T-helper 1 cell (primary cell): ENCODE data around the gene CREB3L1.
"Not testable (repeated sequence)": the region's sequence is repeated elsewhere in the genome, so short reads cannot be mapped to it uniquely, and the experiment has no call there.

Experiments used
- DNase-seq, 5 donors: peaks; one replicate each; pipeline ENCODE4 v3.0.0-alpha.2; 2012 to 2020

CREB3L1 gene

DNA sequence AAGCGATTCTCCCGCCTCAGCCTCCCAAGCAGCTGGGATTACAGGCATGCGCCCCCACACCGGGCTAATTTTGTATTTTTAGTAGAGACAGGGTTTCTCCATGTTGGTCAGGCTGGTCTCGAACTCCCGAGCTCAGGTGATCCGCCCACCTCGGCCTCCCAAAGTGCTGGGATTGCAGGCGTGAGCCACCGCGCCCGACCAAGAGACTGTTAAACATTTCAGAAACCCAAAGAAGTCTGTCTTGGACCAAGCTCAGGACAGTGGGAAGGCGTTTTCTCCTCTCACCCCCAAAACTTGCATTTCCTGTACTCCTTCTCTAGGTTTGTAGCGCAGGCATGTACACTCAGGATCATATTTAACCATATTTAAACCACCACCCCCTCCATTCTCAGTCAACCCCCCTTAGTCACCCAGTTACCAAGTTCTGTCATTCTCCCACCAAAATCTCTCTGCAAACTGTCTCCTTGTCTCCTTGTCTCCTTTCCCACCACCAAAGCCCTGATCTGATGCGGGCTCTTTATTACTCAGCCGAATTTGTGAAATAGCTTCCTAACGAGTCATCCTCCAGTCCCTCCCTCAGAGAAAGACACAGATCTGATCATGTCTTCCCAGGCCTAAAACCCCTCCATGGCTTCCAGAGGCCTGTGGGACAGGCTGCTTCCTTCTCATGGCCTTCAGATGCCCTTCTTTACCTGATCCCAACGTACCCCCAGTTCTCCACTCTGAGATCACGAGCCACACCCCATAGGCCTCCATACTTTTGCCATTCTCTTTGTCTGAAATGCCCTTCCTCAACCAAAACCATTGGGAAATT, 29.0 kb upstream of the CREB3L1 start:
- DNase-seq = no peak

DNA sequence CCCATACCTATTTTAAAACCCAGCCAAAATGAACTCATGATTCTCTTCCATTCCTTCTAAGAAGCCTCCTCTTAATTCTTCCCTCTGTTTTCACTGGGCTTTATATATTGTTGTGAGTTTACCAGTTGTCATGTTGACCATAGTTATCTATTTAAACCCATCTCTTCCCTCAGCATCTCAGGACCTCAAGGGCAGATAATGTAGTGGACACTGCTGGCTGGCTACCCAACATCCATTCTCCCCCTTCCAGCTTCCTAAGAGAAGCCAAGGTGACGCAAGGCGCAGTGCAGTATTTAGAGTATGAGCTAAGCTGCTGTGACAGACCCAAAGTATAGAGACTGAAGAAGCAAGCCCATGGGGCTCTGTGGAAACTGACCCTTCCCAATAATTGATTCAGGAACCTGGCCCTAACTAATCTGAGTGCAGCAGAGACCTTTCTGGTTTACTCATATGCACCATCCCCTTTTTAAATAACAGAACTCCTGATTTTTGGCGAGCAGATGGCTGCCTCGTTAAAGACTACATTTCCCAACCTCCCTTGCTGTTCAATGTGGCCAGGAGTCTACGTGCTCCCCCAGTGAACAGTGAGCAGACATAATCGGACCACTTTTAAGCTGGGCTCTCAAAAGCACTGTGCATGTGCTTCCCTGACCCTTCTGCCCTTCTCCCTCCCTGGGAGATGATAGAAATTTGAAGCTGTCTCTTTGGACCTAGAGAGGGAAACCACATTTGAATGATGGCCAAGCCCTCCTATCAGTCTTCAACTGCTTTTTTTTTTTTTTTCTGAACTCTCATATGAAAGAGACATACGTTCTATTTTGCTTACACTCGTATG, 28.1 kb upstream of the CREB3L1 start:
- DNase-seq = no peak

DNA sequence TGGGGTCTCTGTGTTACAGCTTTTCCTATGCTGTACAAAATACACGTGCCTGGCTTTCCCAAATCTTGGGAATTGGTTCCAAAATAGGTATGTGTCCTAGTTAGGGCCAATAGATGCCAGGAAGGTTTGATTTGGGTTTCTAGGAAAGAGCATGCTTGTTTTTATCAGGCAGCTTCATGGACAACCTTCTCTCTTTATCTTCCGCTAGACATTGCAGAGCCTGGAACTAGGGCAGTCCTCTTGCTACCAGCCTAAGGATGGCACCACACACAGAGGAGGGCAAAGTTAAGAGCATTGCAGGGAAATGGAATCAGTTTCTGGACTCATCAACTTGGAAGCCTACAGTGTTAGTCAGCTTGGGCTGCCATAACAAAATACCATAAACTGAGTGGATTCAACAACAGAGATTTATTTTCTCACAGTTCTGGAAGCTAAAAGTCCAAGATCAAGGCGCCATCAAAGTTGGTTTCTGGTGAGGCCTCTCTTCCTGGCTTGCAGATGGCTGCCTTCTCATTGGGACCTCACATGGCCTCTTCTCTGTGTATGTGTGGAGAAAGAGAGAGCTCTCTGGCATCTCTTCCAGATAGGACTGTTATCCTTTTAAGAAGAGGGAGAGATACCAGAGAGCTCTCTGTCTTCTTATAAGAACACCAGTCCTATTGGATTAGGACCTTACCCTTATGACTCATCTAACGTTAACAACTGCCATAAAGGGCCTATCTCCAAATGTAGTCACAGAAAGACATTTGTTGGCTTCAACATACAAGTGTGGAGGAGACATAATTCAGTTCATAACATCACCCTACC, 27.3 kb upstream of the CREB3L1 start:
- no peak for DNase-seq

DNA sequence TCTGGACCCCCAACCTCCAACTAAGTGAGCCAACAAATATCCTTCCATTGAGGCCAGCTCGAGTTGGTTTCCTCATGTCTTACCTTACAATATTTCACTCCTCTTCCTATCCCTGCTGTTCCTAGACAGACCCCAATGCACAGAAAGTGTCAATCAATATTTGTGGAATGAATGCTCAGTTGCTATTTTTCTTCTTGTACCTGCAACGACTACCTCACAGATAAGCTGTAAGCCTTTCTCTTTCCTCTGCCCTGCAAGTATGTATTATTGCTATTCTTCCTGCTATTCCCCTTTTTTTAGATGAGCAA, 26.8 kb upstream of the CREB3L1 start:
- DNase-seq = no peak

DNA sequence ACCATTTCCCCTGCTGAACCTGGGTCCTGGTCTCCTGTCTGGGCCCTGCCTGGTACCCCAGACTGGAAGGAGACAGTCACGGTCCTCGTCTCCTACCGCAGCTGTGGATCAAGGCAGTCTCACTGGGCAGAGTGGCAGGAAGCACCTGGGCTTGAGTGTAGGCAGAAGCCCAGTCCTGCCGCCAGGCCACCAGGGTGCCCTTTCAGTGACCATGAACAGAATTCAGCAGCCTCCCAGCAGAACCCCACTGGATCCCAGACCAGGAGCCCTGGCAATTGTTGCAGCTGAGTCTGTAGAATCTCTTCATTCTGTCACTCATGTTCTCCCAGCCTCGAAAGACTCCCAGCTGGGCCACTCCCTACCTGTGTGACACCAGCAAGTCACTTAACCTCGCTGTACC, 25.5 kb upstream of the CREB3L1 start:
- no peak for DNase-seq

DNA sequence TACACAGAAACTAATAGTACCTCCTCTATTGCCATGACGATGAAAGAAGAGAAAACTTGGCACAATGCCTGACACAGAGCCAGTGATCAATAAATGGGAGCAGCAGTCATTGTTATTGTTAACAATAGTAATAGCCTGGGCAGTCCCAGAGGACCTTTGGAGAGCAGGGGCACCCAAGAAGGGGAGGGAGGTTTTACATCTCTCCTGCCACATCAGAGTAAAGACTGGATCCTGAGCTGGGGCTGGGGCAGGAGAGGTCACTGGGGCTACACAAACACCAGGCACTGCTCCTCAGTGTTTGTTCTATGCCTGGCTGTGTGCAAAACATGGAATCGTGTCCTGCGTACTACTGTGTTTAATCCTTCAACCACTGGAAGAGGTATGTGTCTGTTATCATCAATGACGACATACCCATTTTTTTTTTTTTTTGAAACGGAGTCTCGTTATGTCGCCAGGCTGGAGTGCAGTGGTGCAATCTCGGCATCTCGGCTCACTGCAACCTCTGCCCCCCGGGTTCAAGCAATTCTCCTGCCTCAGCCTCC, 25.0 kb upstream of the CREB3L1 start:
- no peak for DNase-seq

DNA sequence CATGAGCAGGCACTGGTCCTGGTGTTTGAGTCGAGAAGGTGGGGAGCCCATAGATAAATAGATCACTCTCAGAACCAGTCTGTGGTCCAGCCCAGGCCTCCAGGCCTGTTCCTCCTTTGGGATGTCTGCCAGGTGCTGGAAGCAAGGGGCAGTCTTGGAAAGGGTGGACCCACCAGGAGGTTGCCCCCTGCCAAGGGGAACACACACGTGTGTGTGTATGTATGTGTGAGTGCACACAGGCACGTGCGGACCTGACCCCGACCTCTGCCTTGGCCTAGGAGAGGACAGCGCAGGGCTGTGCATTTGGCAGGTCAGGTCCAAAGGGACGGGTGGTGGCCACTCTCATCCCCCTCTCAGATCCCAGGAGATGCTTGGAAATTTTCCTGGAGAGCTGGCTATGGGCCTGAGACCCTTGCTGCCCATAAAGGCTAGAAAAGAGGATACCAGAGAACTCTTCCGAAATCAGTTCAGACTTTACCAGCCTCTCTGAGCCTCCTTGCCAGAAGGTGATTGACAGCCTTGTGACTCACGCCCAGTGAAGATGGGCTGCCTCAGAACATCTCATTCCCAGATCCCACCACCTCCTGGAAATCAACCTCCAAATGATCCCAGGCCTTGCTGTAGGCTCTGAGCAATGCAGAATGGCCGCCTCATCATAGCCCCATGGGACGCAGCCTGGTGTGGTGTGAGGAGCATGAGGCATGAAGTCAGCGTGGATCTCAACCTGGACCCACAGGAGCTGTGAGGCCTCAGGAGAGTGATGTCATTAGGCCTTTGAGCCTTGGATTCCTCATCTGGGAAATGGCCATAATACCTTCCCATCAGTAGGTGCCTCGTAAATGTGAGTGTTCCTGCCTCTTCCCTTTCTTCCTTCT, 24.0 kb upstream of the CREB3L1 start:
- DNase-seq = no peak

DNA sequence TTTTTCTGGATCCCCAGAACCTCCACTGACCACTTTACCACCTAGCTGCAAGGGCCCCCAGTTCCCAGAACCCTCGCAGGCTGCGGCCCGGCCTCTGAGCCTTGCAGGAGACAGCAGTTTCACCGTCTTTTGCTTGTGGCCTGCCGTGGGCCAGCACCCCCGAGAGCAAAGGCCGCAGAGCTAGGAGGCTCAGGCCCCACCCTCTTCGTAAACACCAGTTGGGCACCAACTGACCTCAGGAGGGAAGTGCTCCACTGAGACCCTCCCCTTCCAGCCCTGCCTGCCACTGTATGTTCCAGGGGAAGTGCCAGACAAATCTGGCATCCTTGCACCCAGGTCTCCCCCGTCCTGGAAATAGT, 23.4 kb upstream of the CREB3L1 start:
- no peak for DNase-seq

DNA sequence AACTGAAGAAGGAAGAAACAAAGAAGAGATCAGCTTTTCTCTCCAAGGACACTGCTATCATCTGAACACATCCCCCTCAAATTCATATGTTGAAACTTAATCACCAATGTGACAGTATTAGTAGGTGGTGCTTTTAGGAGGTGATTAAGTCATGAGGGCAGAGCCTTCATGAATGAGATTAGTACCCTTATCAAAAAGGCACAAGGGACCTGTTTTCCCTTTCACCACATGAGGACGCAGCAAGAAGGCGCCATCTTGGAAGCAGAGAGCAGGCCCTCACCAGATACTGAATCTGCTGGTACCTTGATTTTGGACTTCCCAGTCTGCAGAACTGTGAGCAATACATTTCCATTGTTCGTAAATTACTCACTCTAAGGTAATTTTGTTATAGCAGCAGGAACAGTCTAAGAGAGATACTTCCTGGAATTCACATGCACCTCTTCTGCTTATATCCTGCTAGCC, 20.9 kb upstream of the CREB3L1 start:
- DNase-seq = no peak

DNA sequence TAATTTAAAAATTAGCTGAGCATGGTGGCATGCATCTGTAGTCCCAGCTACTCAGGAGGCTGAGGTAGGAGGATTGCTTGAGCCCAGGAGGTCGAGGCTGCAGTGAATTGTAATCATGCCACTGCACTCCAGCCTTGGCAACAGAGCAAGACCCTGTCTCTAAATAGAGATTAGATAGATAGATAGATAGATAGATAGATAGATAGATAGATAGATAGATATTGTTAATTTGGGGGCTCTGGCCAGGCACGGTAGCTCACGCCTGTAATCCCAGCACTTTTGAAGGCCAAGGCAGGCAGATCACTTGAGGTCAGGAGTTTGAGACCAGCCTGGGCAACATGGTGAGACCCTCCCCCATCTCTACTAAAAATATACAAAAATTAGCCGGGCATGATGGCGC, 18.1 kb upstream of the CREB3L1 start:
- DNase-seq = not testable (repeated sequence)

DNA sequence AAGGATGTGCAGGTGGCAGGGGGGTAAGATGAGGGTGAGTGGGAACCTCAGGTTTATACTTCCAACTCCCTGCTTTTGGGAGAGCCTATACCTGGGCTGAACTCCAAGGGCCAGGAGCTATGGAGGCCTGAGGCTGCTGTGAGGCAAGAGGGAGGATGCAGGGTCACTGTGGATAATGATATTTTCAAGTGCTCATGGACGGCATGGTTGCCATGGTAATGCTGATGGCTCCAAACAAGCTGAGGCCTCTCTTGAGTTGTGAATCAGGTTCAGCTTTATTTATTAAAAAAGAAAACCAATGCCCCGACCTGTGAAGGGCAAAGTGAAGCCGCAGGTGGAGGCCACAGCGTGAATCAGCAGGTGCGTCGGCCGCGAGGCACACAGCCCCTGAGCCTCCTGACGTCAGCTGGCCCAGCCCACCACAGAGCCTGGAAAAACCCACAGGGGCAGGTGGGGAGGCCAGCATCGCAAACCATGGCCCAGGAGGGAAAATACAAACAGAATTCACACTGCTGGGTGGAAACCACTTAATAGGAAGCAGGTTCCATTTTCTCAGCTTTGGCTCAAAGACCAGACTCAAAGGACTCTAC, 17.4 kb upstream of the CREB3L1 start:
- no peak for DNase-seq

DNA sequence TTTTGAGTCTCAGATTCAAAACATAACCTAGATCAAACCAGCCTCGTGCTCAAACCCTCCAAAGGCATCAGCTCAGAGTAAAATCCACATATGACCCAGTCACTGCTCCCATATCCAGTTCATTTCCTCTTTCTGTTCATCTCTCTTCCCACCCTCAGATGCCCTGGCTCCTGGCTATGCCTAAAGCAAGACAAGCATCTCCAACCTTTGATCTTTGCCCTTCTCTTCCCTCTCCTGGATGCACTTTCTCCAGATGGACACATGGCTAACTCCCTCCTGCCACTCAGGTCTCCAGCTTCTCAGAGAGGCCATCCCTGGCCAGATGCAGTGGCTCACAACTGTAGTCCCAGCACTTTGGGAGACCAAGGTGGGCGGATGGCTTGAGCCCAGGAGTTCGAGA, 14.3 kb upstream of the CREB3L1 start:
- DNase-seq = no peak

DNA sequence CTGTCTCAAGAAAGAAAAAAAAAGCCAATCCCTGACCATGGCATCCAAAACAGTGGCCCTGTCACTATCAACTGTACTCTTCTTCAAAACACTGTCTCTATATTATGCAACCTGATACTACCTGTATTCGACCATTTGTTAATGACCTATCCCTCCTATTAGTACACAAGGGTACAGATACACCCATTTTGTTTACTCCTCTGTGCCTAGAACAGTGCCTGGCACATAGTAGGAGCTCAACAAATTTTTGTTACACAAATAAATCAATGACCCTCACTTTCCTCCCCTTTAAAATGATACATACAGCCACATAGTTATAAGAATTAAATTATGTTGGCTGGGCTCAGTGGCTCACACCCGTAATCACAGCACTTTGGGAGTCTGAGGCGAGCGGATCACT, 13.4 kb upstream of the CREB3L1 start:
- DNase-seq = no peak

DNA sequence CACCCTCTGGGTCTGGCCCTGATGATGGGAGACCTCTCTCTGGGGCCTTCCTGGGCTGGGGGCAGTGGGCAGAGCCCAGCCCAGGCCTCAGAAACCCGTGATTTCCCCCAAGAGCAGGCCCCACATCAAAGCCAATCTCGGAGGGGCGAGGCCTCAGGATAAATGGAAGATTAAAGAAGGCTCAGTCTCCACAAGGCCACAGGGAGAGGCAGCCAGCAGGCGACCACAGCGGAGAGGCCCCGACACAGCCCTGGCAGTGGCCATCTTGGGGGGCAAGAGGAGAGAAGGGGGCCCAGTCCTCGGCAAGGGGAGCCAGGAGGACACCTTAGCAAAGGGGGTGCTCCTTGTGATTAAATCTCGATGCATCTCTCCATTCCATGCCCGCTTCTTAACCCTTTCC, 12.5 kb upstream of the CREB3L1 start:
- no peak for DNase-seq

DNA sequence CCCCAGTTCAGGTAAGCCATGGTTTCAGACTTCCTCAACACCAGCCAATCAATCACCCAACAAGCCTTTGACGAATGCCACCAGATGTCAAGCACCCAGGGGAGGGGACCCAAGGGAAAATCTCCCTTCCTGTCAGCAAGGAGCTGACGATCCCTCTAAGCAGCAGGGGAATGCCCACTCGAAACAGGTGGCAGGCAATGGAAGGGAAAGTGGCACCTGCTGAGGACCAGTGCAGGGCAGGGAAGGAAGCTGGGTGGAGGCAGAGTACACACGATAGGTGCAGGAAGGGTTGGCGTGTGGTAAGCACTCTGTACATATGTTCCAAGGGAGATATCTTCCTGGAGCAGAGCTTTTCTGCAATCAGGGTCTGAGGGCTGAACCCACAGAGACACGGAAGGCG, 11.7 kb upstream of the CREB3L1 start:
- DNase-seq = no peak

DNA sequence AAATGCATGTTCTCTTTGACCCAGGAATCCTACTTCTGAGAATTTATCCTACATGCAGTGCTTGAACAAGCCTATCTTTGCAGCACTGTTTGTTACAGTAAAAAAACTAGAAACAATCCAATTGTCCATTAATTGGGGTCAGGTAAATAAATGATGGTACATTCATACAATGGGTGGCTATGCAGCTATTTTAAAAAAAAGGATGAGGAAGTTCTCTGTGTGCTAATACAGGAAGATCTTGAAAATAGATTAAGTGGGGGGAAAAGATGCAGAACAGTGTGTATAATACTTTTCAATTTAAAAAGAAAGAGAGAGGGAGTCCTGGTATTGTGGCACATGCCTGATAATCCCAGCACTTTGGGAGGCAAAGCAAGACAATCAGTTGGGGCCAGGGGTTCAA, 9.5 kb upstream of the CREB3L1 start:
- DNase-seq = no peak

DNA sequence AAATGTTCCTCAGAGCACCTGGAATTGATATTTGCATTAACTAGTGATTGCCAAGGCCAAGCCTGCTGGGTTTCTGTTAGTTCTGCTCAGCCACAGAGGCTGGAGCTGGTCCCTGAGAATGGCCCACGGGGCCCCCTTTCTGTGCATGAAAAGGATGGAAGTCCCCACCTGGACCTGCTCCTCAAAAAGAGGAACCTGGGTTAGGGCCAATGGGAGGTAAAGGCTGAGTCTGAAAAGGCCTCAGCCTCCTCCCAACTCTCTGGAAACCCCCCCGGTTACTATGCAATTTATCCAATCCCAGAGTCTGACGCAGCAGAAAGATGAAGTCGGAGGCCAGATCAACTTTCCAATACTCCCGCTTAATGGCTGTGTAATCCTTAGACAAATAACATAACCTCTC, 6.8 kb upstream of the CREB3L1 start:
- no peak for DNase-seq

DNA sequence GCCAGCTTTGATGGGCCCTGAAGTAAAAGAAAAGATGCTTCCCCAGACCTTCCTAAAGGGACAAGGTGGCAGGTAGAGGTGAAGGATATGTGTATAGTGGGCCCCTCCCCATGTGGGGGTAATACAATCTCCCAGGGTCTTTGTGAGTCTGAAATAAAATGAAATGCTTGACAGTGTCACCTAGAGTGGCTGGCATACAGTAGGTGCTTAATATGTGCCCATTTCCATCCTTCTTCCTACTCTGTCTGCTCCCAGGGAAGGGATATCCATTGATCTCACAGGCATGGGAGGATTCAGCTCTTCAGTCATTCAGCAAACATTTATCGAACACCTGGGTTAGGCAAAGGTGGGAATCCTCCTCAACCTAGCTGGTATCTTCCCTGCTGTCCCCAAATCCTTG, 6.1 kb upstream of the CREB3L1 start:
- no peak for DNase-seq

DNA sequence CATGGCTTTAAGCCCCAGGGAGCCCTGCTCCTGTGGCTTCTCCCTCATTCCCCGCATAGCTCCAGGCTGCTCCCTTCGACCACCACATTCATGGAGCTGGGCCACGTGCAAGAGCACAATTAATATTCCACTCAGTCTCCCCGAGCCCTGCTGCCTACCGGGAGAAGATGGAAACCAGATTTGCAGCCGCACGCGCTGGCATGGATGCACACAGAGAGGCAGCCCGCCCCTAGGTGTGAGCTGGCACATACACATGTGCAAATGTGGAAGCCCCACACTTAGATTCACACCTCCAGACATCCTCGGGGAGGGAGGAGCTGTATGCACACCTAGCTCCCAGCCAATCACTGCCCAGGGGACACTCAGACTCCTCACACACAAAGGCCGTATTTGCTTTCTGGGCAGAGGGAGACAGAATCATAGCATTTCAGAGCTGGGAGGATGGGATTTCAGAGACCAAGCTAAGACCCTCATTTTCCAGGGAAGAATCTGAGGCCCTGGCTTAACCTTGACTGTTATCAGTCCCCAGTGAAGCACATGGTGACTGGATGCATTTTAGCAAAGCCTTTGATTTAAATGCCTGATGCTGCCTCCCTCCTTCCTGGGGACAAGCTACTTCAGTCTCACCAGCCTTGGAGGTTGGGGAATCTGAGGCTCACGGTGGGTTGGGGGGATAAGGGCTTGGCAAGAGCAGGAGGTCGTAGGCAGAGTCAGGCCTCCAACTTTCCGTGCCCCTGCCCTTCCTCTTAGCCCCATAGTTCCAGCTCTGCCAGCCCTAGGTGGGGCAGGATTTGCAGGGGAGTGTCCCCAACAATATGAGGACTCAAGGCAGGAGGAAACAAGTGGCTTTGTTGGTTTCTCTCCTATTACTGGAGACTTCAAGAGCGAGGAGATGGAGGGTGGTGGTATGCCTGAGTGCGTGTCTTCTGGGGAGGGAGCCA, 5.3 kb upstream of the CREB3L1 start:
- DNase-seq = no peak

DNA sequence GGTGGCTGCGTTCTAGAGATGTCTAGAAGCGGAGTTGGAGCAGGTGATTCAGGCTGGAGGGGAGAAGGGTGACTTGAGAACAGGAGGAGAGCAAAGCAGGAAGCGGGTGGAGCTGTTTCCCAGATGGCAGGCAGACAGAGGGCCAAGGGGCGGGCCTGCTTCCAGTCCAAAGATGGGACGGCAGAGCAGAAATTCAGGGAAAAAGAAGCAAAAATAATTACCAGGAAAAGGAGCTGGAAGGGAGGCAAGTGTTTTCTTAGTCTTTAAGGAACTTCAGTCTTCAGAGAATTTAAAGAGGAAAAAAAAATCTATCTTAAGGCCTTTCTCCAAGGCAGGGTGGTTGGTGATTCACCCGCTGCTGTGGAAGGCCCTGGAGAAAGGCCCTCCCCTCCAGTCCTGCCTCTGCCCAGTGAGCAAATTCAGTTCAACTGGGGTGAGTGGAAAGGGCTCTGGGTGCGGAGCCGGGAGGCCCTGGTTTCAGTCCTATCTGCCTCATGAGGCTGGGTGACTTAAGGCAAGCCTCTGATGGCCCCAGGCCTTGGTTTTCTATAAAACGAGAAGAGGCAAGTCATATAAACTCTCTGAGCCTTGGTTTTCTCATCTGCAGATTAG, 4.5 kb upstream of the CREB3L1 start:
- DNase-seq = no peak
